BLaER1 treated with 17β-estradiol and CSF1 and Interleukin-3, amounts not matched to agents 10 nM and 100 nM (cell line): ENCODE results near the gene HTR3B.

Experiments used
- H3K27ac ChIP-seq, 11 experiments: shearing (Covaris generic); formaldehyde crosslinking; 2 replicates each; pipeline ENCODE4 v1.8.1; 2022
- H3K27me3 ChIP-seq, 11 experiments: shearing (Covaris generic); formaldehyde crosslinking; 2 replicates each; pipeline ENCODE4 v1.8.1; 2022
- H3K36me3 ChIP-seq, 11 experiments: shearing (Covaris generic); formaldehyde crosslinking; 2 replicates each; pipeline ENCODE4 v1.8.1; 2022
- H3K4me1 ChIP-seq, 10 experiments: shearing (Covaris generic); formaldehyde crosslinking; 2 replicates each; pipeline ENCODE4 v1.8.1; 2022
- H3K4me2 ChIP-seq, 11 experiments: shearing (Covaris generic); formaldehyde crosslinking; 2 replicates each; pipeline ENCODE4 v1.8.1; 2022
- H3K4me3 ChIP-seq, 10 experiments: shearing (Covaris generic); formaldehyde crosslinking; 2 replicates each; pipeline ENCODE4 v1.8.1; 2022
- H3K9ac ChIP-seq, 11 experiments: shearing (Covaris generic); formaldehyde crosslinking; 2 replicates each; pipeline ENCODE4 v1.8.1; 2022
- H3K9me3 ChIP-seq, 11 experiments: shearing (Covaris generic); formaldehyde crosslinking; replicated peaks in 1 of 11; 2 replicates each; pipeline ENCODE4 v1.8.1; 2022
- H4K20me1 ChIP-seq, 11 experiments: shearing (Covaris generic); formaldehyde crosslinking; 2 replicates each; pipeline ENCODE4 v1.8.1; 2022
- Cebpa-rat ChIP-seq, 11 experiments: shearing (Covaris generic); IDR thresholded peaks; 2 replicates each; pipeline ENCODE4 v1.8.1; 2022

The HTR3B gene

DNA sequence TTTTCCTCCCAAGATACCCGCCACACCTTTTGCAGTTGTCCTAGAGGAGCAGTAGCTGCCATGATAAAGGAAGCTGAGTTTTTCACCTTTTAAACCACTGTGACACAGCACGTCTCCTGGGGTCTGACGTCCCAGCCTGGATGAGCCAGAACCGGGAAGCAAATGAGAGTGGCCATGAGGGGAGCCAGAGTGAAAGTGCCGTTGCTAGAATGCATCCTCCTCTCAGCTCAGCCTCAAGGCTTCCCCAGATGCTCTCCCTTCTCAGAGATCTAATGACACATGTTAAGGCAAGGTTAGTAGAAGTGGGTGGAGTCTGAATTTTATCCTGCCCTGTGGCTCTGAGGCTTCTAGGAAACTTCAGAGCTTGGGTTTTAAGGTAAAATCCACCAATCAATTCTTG lies 46.9 kb downstream of the HTR3B start:
- H3K4me3 ChIP-seq = no peak overlapping the region
- no peak overlapping the region for H3K4me2 ChIP-seq
- no peak for TF ChIP-seq Cebpa-rat (IDR thresholded peaks at IDR 0.05)

DNA sequence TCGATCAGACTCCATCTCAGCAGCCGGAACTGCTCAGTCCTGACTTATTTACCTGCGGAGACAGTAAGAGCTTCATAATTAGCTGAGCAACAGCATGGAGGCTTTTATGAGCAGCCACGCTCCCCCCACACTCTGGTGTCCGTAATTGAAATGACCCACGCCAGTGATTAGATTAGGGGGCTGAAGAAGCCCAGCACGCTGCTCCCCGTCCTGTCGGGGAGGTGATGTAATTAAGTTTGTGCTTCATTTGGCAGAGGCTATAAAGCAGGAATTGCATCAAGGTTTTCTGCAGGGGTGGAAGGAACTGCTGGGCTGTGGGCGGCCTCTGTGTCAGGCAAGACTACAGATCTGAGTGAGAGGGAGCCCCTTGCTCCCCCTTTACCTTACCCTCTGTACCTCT lies 47.5 kb downstream of the HTR3B start:
- Histone ChIP-seq H3K9ac (no peak overlapping the region), H3K27ac (no peak overlapping the region), H3K4me1 (peaks cover 7 to 12% (median 8%) of the 10 kb centered on the region in 10 experiments; a peak in 18 of 20 replicates), H3K9me3 (no peaks in the 10 kb centered on the region), H3K27me3 (no peaks in the 10 kb centered on the region), H3K36me3 (no peaks in the 10 kb centered on the region), H4K20me1 (no peaks in the 10 kb centered on the region), H3K4me2 (no peak overlapping the region; a peak in 2 of 22 replicates), H3K4me3 (no peak overlapping the region)
- TF ChIP-seq Cebpa-rat (IDR thresholded peaks at IDR 0.05) = no peak

More for the DNA sequence above, 46.9 kb downstream of the HTR3B start:
- H3K27ac ChIP-seq = no peak overlapping the region
- H3K27me3 ChIP-seq = no peaks in the 10 kb centered on the region
- no peaks in the 10 kb centered on the region for H3K36me3 ChIP-seq
- H3K4me1 ChIP-seq = peaks cover 7 to 12% (median 8%) of the 10 kb centered on the region in 10 experiments; a peak in 18 of 20 replicates
- H3K9me3 ChIP-seq = no peaks in the 10 kb centered on the region
- H4K20me1 ChIP-seq = no peaks in the 10 kb centered on the region
- no peak overlapping the region for H3K9ac ChIP-seq

DNA sequence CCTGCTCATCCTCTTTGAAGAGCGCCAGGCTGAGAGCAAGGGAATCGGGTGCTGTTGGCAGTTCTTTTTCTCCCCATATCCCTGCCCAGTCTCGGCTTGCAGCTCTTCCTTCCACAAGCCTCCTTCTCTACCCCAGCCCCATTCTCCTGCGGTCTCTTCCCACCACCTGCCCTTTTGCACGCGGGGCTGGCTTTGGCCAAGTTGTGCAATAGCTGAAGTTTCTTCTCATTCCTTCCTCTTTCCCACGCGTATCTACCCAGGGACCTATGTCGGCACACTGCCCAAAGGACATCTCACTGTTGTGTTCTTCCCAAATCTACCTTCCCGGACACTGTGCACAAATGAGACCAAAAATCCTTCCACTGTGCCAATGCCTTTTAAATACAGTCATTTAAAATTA lies 48.0 kb downstream of the HTR3B start:
- no peaks in the 10 kb centered on the region for H3K27me3 ChIP-seq
- H3K27ac ChIP-seq = no peak overlapping the region
- H3K9ac ChIP-seq = no peak overlapping the region
- no peaks in the 10 kb centered on the region for H3K9me3 ChIP-seq
- H3K4me1 ChIP-seq = peaks cover 6 to 12% (median 7%) of the 10 kb centered on the region in 10 experiments; a peak in 18 of 20 replicates
- H4K20me1 ChIP-seq = no peaks in the 10 kb centered on the region
- no peak overlapping the region for H3K4me3 ChIP-seq
- TF ChIP-seq Cebpa-rat (IDR thresholded peaks at IDR 0.05) = no peak; a peak in 1 of 22 replicates
- H3K36me3 ChIP-seq = no peaks in the 10 kb centered on the region
- H3K4me2 ChIP-seq = peak overlapping the region in 1 of 11 experiments; percentile 33; a peak in 2 of 22 replicates

DNA sequence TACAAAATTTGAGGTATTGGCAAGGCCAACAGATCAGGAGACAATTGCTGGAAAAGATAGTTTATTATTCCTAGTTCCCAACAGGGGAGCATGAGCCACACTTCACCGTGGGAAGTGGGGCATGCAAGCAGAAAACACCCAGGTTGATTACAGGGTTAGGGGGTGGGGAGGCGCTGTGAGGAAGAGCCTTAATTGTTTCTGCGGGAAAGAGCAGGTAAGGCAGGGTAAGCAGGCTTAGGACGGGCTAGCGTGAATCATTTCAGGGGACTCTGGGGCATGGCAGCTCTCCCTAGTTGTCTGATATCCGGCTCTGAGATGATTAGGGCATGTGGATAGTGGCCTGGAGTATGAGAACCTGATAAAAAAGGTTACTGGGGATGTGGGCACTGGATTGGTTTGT lies 49.6 kb downstream of the HTR3B start:
- H3K27ac ChIP-seq = no peak overlapping the region
- H3K4me3 ChIP-seq = no peak overlapping the region
- H3K4me2 ChIP-seq = no peak overlapping the region
- no peaks in the 10 kb centered on the region for H3K27me3 ChIP-seq
- H3K9me3 ChIP-seq = no peaks in the 10 kb centered on the region
- no peak for TF ChIP-seq Cebpa-rat (IDR thresholded peaks at IDR 0.05)
- H4K20me1 ChIP-seq = no peaks in the 10 kb centered on the region
- H3K36me3 ChIP-seq = no peaks in the 10 kb centered on the region
- H3K4me1 ChIP-seq = peaks cover 0 to 7% (median 0%) of the 10 kb centered on the region in 10 experiments; a peak in 1 of 20 replicates
- no peak overlapping the region for H3K9ac ChIP-seq

DNA sequence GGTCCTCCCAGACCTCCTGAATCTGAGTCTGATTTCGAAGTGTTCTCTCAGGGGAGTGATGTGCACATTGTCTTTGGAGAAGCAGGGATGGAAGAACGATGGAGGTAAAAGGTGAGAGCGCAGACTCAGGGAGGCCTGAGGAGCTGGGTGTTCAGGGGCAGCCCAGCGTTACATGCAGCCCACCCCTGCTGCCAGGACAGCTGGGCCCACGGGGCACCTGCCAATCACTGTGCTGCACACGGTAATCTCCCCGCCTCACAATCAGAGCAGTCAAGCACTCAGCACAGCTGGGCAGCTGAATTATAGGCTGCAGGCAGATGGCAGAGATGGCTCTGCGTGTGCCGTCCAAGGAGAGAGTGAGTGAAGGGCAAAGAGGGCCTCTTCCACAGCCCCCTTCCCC lies 52.4 kb downstream of the HTR3B start:
- Histone ChIP-seq H3K36me3 (no peaks in the 10 kb centered on the region), H3K4me2 (no peak overlapping the region), H3K4me3 (no peak overlapping the region), H3K27me3 (no peaks in the 10 kb centered on the region), H3K9me3 (no peaks in the 10 kb centered on the region), H3K9ac (no peak overlapping the region), H3K27ac (no peak overlapping the region), H4K20me1 (no peaks in the 10 kb centered on the region), H3K4me1 (peaks cover 0 to 7% (median 0%) of the 10 kb centered on the region in 10 experiments; a peak in 2 of 20 replicates)
- no peak for TF ChIP-seq Cebpa-rat (IDR thresholded peaks at IDR 0.05)

DNA sequence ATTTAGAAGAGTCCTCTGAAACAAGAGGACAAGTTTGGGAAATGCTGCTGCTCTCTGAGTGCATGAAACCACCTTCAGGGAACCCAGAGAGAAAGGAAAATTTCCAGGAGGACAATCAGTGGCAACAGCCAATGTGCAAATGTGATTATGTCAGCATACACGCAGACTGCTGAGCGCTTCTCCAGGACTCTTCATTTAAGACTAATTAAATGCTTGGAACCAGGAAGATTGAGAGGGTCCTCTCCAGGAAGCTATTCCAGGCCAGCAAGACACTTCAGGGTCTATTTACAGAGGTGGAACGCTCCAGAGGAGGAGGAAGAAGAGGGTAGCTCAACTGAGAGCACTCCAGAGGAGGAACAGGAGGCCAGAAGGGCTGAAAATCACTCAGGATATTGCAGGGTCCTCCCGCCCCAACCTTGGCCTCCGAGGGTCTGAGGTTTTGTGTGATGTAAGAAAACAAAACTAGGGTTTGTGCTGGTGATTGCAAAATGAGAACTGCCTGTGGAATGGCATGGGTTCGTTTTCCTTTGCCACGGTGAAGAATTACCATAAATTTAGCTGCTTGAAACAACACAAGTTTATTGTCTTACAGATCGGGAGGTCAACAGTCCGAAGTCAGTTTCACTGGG lies 56.2 kb downstream of the HTR3B start:
- Histone ChIP-seq H3K27me3 (no peaks in the 10 kb centered on the region), H3K4me1 (peaks cover 0 to 7% (median 0%) of the 10 kb centered on the region in 10 experiments; a peak in 1 of 20 replicates), H3K36me3 (no peaks in the 10 kb centered on the region), H3K4me2 (peak overlapping the region in 3 of 11 experiments; percentile 1 to 12 (median 5); a peak in 1 of 22 replicates), H3K27ac (no peak overlapping the region), H3K9me3 (no peaks in the 10 kb centered on the region), H4K20me1 (no peaks in the 10 kb centered on the region), H3K4me3 (no peak overlapping the region), H3K9ac (no peak overlapping the region)
- TF ChIP-seq Cebpa-rat (IDR thresholded peaks at IDR 0.05) = no peak

DNA sequence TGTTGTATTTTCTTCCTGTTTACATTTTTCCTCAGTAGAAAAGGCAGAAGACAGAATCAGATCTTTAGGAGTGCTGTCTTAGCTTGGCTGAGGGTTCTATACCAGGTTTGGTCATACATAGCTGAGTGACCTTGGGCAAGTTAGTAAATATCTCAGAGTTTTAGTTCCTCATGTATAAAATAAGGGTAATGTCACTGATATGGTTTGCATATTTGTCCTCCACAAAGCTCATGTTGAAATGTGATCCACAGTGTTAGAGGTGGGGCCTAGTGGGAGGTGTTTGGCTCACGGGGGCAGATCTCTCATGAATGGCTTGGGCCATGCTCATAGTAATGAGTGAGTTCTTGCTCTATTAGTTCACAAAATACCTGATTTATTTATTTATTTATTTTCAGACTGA lies 62.8 kb downstream of the HTR3B start:
- no peak overlapping the region for H3K27ac ChIP-seq
- no peak overlapping the region for H3K4me2 ChIP-seq
- no peaks in the 10 kb centered on the region for H3K9me3 ChIP-seq
- TF ChIP-seq Cebpa-rat (IDR thresholded peaks at IDR 0.05) = no peak
- no peaks in the 10 kb centered on the region for H3K4me1 ChIP-seq
- no peaks in the 10 kb centered on the region for H3K36me3 ChIP-seq
- H3K4me3 ChIP-seq = no peak overlapping the region
- H3K9ac ChIP-seq = no peak overlapping the region
- H4K20me1 ChIP-seq = no peaks in the 10 kb centered on the region
- no peaks in the 10 kb centered on the region for H3K27me3 ChIP-seq

DNA sequence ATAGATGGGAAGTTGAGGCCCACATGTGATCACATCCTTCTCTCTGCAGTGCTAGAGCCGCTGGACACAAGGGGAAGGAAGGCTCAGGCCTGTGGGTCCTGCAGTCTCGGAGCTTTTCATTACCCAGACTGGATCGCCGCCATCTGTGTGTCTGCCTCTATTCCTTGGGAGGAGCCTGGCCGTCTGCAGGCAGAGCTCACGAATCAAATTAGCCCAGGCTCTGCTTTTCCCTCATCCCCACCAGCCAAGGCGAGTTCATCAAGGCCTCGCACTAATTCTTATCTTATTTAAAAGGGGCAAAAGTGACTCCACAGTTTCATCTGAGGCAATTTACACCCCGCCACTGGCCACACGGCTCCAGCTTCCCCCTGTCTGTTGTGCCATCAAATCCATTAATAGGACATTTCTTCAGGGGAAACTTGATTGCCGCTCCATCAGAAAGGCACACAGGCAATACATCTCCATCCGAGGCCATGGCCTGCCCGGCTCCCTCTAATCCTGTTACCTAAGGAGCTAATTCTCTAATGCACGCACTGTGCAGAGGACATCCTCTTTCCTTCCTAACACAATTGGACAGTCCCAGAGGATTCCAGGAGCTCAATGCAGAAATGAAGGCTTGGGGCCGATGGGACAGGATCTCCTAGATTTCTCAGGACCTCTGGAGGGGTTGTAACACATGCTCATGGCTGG lies 67.1 kb downstream of the HTR3B start:
- Histone ChIP-seq H3K4me1 (peaks cover 0 to 27% (median 23%) of the 10 kb centered on the region in 10 experiments; a peak in 16 of 20 replicates), H4K20me1 (peaks cover 0 to 11% (median 0%) of the 10 kb centered on the region in 11 experiments; a peak in 3 of 22 replicates), H3K36me3 (no peaks in the 10 kb centered on the region), H3K27ac (no peak overlapping the region), H3K27me3 (peaks cover 0 to 16% (median 6%) of the 10 kb centered on the region in 11 experiments; a peak in 8 of 22 replicates), H3K4me3 (no peak overlapping the region), H3K9ac (no peak overlapping the region), H3K4me2 (no peak overlapping the region), H3K9me3 (no peaks in the 10 kb centered on the region)
- TF ChIP-seq Cebpa-rat (IDR thresholded peaks at IDR 0.05) = no peak

DNA sequence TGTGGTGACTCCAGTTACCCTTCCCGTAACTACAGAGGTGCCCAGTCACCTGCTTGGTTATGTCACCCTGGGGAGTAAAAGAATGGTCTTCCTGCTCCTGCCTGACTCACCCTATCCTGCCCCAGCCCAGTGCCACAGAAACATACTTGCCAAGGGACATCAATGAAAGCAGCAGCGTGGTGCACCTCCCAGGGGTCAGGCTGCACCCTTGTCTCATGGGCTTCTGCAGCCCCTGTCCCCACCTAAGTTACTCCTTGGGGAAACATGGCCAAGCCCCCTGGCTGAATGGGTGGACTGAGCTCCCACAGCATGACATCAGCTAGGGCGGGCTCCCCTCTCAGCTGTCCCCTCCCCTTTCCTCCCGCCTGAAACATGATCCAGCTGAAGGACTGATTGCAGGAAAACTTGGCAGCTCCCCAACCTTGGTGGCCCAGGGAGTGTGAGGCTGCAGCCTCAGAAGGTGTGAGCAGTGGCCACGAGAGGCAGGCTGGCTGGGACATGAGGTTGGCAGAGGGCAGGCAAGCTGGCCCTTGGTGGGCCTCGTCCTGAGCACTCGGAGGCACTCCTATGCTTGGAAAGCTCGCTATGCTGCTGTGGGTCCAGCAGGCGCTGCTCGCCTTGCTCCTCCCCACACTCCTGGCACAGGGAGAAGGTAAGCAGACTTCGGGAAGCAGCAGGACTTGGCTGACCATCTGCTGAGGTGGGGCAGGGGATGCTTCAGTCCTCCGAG lies 70.3 kb downstream of the HTR3B start, which contains the start of gene HTR3A:
TSS of gene HTR3A (plus strand) at position 368 of the 730 bp plus-strand sequence. CDS start at position 586, 218 bp downstream.
- Histone ChIP-seq H3K36me3 (no peaks in the 10 kb centered on the region), H3K4me1 (peaks cover 6 to 49% (median 41%) of the 10 kb centered on the region in 10 experiments; a peak in 19 of 20 replicates), H3K27me3 (peaks cover 0 to 16% (median 6%) of the 10 kb centered on the region in 11 experiments; a peak in 8 of 22 replicates), H3K4me3 (no peak within 1 kb of the TSS), H3K27ac (no peak within 1 kb of the TSS), H3K9ac (no peak within 1 kb of the TSS), H3K4me2 (peak within 1 kb of the TSS in 8 of 11 experiments; percentile 5 to 92 (median 83); a peak in 16 of 22 replicates), H3K9me3 (no peaks in the 10 kb centered on the region), H4K20me1 (peaks cover 0 to 11% (median 0%) of the 10 kb centered on the region in 11 experiments; a peak in 3 of 22 replicates)
- TF ChIP-seq Cebpa-rat (IDR thresholded peaks at IDR 0.05) = no peak
